Activated T-cell treated with anti-CD3 and anti-CD28 coated beads for 4 hours (primary cell): Measurements from ENCODE around the gene RASGRF1.

Experiments
- DNase-seq: peaks from one replicate; pipeline ENCODE4 v3.0.0-alpha.2; 2020

Gene RASGRF1

DNA sequence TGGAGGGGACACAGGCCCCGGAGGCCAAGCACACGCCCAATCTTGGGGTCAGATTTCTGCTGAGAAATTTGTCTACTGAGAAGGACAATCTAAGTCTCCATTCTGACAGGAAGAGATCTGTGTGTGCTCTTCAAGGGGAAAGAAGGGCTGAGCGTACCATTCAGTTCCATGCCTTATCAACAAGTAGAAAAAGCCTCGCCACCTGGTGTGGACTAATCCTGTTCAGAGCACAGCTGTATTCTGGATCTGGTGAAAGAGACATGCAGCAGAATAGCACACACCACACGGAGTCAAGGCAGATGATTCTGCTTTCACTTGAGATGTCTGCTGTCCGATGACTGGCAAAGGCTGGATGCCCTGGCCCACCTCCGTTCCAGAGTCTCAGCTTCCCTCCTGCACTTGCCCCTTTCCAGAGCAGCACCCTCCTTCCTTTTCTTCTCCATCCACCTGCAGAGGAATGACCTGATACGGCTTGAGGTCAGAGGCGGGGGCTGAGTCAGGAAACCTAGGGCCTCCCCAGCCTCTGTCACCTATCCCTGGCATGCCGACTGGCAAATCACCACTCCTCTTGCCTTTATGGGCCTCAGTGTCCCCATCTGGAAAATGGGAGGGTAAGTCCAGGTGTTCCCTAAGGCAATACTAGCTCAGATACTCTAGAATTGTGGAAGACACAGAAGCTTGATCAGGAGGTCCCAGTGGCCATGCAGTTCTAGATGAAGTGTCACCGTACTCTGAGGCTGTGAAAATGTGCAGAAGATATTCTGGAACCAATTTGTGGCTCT, 108.9 kb downstream of the RASGRF1 start:
- no peak for DNase-seq

DNA sequence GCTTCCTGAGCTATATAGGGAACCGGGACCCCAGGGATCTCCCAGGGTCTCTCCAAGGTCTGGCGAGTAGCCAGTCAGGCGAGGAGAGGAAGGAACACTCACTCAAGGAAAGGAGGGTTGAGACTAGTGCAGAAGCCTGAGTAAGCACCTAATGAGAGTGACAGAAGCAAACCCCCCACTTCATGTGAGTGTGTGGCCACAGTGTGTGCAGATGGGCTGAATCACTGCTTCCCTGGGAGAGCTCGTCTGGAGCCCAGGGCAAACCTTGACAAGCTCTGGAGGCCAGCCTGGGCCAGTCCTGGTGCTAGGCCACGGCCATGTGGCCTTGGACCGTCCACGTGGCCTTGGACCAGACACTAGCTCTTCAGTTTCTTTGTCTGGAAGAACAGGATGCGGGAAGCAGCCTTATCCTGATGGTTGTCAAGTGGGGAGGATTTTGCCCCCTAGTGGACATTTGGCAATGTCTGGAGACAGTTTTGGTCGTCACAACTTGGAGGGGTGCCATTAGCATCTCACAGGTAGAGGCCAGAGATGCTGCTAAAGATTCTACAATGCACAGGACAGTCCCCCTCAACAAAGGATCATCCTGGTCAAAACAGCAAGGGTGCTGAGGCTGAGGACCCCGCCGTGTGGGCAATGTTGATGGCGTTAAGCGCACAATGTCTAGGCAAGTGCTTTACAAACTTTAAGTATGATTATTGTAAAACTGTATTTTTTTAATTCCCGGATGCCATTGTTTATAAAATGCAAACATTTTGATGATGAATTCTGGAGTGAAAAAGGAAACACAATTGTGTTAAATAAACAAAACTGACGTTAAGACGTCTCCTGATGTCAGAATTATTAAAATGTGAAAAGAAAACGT, 110.9 kb downstream of the RASGRF1 start:
- no peak for DNase-seq

DNA sequence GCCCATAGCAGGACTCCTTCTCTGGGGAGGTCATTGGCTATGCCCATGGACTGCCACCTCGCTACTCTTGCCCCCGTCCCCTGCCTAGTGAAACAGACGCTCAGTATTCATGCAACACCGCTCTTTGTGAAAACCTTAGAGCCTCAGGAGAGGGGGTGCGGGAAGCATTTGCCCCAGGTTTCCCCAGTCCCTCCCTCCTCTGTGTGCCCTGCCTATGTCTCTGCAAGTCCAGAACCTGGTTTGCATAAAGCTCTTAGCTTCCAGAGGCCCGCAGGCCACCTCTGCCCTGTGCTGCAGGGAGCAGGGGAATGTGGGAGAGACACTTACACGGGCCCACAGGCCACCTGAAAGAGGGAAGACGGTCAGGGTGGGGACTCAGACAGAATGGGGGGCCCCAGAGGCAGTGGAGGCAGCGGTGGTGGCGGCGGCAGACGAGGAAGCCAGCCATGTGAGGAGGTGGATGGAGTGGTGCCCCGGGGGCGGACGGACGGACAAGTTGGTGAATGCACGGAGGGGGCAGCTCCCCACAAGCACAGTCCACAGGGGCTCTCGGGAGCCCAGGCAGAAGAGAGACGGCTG, 111.9 kb downstream of the RASGRF1 start:
- no peak for DNase-seq

DNA sequence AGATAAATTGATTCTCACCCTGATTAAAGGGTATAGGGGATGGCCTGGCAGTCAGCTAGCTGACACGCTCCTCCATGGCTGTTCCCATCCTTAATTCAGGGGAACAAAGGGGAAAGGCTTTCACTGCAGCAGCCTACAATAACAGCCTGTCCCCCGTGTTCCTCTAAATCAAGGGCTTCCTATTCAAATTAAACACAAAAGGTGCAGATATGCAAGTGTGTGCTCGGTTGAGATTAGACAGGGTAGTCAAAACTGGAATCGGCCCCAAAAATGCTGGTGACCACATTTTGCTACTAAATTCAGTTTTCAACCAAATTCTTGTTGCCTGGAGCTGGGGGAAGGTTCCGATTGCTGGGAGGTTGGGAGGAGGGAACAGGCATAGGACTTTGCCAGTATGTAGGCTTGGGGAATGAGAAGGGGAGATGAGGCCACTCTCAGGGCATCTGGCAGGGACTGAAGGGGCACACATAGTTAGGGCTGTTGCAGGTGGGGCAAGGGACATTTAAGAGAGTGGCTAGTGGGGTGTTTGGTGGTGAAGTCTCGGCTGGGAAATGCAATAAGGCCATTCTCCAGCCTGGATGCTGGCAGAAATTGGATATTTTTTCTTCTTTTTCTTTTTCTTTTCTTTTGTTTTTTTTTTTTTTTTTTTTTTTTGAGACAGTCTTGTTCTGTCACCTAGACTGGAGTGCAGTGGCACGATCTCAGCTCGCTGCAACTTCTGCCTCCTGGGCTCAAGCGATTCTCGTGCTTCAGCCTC, 112.8 kb downstream of the RASGRF1 start:
- no peak for DNase-seq

DNA sequence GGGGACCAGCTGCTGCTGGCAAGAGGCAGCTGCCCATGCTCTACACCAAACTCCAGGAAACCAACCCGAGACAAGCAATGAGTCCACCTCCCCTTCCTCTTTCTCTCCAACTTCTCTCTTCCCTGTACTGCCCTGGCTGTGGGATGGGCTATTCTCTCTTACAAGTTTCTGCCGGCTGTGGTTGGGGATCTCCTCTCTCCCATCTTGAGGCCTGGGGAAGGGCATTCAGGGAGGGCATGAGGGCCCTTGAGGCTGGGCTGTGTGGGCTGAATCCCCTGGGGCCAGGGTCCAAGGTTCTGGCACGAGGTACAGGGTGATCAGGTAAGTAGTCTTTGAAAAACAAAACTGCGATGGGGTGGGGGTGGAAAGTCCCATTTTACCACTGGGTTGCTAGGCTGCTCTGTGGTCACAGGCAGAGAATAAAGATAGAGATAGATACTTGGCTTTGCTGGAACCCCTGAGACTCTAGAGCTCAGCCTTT, 113.4 kb downstream of the RASGRF1 start:
- DNase-seq: no peak

DNA sequence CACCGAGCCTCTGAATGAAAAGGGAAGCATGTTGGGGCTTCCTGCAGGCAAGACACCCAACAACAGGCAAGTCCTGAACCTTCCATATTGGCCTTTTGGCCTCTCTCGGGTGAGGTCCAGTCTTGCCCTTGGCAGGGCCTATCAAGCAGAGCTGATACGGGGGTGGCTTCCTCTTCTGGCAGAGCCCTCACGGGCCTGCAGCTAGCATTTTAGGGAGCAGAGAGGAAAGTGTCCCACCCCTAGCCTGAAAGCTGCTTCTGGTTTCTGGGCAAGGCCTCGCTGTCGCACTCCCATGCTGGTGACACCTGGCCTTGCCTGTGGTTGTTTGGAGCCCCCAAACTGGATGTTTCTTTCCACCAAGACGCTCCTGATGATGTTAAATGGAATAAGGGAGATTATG, 113.9 kb downstream of the RASGRF1 start:
- no peak for DNase-seq

DNA sequence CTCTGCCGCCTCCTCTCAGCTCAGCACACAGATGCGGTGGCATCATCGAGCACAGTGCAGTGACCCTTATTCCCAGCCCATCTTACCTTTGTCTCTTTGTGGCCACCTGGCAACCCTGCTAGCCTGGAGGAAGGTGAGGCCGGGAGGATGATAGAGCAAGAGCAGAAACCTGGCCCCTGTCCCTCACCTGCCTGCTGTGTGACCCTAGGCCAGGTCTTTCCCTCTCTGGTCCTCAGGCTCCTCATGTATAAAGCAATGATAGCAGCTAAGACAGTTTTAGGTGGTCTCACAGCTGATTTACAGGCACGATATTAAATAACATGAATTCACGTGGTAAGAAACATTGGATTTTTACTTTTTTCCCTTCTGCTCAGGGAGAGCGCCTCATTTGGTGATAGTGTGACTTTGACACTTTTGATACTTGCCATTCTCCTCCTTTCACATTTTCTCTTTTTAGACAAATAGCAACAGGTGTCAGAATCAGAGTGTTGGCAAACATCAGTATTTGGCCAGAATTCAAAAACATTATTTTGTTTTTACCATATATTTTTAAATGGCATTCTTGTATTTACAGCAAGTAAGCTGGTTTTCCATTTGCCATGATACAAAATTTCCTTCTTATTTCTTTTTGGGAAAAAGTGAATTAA, 116.2 kb downstream of the RASGRF1 start:
- DNase-seq: no peak

DNA sequence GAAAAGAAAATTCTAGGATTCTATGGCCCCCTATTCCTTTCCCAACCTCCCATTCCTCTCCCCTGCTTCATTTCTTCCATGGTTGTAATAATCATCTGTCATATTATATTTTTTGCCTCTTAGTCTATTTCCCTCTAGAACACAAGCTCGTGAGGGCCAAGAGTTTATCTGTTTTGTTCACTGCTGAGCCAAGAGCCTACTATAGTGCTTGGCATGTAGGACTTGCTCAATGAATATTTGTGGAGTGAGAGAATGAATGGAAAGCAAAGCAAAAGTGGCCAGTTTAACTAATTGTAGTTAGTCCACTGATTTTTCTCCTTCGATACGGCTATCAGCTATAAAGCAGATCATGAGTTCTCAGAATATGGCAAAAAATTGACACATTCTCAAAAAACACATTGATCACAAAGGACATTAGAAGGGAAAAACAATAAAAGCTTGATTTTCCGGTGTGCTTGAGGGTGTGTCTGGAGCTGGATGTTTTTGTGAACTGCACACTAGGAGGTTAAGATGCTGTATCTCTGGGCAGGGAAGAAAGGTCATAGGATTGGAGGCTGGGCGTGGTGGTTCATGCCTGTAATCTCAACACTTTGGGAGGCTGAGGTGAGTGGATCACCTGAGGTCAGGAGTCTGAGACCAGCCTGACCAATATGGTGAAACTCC, 120.8 kb downstream of the RASGRF1 start:
- DNase-seq: no peak

DNA sequence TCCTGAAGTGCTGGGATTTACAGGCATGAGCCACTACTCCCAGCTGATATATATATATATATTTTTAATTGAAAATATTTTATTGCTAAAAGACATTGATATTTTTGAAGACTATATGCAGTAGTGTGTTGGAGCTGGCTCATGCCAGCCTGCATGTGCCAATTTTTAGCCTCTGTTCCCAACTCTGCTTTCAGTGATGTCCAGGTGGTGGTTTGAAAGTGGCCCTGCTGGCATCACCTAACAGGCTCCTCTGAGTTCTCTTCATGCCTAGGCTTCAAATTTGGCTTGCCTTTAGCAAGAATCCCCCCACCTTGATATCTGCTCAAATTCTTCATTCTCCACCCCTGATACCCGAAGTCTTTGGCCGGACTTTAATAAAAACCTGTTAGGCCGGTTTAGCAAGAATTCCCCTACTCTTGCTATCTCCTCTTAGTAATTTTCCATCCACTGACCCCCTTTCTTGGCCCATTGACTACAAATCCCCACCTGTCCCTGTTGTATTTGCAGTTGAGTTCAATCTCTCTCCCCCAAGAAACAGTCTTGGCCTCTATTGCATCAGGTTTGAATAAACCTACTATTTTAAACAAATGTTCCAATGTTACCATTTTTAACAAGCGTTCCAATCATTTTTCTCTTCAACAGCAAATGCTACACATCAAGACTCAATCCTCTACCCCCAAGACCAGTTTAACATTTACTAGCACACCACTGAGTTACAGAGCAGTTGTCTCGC, 121.9 kb downstream of the RASGRF1 start:
- no peak for DNase-seq

DNA sequence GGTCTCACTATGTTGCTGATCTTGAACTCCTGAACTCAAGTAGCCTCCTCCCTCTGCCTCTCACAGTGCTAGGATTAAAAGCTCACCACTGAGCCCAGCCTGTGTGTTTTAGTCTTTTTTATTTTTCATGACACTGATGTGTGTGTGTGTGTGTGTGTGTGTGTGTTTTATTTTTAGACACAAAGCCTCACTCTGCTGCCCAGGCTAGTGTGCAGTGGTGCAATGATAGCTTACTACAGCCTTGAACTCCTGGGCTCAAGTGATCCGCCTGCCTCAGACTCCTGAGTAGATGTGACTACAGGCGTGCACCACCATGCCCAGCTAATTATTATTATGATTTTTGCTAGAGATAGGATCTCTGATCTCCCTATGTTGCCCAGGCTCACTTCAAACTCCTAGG, 122.5 kb downstream of the RASGRF1 start:
- DNase-seq: no peak

DNA sequence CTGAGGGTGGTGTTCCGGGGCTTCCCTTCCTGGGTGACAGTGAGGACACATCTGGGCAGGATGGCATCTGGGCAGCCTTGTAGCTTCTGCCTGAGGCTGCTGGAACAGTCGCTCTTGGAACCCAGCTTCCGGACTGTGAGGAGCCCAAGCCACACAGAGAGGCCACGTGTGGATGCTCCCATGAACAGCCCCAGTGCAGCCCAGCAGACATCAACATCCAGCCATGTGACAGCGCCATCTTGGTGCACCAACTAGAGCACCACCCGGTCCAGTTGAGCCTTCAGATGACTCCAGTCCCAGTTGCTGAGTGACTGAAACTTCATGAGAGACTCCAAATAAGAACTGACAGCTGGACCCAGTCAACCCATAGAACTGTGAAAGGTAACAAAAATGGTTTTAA, 130.3 kb downstream of the RASGRF1 start:
- DNase-seq: no peak

DNA sequence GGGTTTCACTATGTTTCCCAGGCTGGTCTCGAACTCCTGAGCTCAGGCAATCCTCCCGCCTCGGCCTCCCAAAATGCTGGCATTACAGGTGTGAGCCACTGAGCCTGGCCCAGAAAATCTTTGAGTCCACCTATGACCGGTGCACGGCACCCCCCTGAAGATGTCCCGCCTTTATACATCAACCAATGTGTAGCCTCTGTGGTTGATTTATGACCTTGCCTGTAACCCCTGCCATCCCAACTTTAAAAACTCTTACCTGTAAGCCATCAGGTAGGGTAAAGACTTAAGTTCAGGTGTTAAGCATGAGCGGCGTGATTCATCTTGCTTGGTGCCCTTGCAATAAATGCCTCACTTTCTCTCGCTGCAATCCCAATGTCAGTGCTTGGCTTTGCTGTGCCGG, 131.2 kb downstream of the RASGRF1 start:
- no peak for DNase-seq

DNA sequence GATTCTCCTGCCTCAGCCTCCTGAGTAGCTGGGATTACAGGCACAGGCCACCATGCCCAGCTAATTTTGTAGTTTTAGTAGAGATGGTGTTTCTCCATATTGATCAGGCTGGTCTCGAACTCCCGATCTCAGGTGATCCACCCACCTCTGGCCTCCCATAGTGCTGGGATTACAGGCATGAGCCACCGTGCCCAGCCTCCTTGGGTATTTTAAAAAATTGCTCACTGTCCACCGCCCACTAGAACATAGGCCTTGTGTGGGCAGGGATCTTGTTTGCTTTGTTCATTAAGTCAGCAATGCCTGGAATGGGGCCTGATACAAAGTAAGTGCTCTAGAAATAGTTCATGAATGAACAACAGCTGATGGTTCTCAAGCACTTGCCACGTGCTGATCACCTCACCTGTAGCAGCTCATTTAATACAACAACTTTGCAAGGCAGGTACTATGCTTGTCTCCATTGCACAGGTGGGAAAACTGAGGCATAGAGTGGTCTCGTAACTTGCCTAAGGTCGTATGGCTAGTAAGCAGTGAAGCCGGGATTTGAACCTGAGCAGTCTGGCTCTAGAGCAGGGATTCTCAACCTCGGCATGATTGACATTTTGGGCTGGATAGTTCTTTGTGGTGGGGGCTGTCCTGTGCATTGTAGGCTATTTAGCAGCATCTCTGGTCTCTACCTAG, 133.0 kb downstream of the RASGRF1 start:
- DNase-seq: no peak

DNA sequence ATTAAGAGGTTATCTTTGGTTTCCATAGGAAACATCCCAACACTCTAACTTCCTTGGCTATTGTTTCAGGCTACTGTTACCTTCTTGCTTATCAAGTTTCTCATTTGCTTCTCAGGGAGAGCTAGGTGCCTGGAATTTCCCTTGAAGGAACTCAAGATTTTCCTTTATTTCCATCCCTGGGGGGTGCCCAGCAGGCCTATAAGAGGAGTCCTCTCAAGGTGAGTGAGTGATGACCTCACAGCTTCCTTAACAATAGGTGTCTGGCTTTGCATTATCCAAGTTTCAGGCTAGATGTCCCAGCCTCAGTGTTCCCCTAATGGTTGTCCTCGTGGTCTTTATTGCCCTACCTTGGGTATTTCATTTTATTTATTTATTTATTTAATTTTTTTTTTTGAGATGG, 133.6 kb downstream of the RASGRF1 start:
- no peak for DNase-seq

DNA sequence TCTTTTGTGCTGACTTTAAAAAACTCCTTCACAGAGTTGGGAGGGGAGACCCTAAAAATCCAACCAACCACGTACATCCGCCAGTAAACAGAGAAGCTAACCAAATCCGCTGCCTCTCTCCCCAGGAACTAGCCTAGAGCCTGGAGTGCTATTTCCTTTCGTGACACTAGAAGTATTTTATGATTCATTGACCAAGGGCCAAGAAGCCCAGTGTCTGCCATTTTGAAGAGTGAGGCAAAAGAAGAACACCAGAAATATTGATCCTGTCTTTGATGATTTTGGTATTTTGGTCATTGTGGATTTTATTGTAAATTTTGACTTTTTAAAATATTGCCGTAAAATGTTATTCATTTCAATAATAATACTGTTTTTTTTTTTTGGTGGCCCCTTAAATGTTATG, 135.2 kb downstream of the RASGRF1 start:
- no peak for DNase-seq

DNA sequence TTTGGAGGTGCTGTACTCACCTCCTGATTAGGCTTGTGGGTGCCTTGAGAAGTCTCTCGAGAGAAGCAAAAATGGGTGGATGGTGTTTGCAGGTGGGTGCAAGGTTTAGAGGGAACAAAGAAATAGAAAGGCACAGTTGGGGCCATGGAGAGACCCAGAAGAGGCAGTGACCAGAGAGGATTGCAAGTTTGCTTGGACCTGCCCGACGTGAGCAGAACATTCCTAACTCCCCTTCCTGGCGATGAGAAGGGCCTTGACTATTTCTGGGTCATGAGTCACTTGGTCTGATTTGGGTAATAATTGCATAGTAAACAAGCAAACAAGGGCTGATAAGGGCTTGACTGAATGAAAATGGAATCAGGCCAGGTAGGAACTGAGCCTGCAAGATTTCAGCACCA, 138.7 kb downstream of the RASGRF1 start:
- DNase-seq: no peak

DNA sequence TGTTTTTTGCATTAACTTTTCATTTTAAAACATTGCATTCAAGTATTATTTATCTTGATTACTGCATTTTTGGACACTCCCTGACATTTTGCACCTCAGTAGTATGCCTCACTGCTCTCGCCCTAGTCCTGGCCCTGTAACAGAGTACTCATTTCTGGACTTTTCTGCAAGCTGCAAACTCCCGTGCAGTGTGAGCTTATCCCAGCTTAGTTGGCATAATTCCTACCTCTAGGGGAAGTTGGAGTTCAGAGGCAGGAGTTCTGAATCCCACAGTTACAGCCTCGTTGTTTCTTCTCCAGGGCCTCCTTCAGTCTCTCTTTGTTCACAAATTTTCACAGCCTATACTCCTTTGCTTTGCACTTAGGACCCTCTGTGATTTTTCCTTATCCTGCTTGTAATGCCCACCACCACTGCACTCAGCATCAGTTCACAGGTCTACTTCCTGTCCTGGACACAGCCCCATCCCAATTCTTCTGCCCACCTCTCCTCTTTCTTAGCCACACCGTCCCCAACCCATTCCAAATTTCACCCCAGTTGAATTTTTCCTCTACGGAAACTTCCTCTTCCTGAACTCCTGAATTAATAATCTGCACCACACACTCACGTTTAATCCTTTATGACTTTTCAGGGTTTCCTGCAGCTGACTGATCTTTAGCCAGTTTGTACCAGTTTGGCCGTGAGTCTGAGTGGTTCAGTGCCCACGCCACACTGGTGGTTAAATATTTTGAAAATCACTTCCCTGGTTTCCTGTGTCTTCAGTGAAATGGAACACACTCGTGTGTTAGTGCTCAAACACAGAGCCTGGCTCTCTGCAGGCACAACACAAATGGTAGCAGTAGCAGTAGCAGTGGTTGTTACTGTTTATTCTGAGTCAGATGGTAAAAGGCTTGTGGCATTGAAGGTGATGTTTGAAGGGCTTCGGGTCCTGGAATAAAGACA, 139.4 kb downstream of the RASGRF1 start:
- no peak for DNase-seq

DNA sequence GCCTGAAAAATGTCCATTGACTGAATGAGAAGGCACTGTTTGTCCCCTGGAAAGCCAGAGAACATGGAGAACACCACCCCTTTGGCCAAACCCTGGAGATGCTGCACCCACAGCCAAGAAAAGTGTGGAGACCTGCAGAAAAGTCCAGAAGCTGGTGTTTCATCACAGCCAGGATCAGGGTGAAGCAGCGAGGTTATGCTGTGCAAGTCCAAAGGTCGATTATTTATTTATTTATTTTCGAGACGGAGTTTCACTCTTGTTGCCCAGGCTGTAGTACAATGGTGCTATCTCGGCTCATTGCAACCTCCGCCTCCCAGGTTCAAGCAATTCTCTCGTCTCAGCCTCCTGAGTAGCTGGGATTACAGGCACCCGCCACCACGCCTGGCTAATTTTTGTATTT, 140.2 kb downstream of the RASGRF1 start:
- DNase-seq: no peak

DNA sequence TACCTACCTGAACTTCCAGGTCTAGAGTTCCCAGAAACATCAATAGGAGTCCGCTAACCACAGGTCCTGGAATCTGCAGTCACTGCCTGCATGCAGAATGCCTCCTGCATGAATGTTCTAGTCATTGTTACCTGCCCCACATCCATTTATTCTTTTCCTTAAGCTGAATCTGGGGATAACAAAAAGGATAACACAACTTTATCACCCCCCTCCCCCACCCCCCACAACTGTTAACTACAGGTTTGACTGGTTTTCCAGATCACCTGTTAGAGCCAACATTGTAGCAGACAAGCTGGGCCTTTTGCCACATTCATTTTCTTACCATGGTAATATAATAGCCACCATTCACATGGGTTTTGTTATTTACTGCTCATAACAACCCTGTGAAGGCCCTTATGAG, 141.1 kb downstream of the RASGRF1 start:
- DNase-seq: no peak
